ENCODE results near the gene COPG1.

The COPG1 gene

GRCh38 chr3:129315998-129316247, 66.5 kb downstream of the COPG1 start:
- DNase-seq: no peak

GRCh38 chr3:129316248-129317013, 67.0 kb downstream of the COPG1 start:
- DNase-seq: peak; percentile 74

DNA sequence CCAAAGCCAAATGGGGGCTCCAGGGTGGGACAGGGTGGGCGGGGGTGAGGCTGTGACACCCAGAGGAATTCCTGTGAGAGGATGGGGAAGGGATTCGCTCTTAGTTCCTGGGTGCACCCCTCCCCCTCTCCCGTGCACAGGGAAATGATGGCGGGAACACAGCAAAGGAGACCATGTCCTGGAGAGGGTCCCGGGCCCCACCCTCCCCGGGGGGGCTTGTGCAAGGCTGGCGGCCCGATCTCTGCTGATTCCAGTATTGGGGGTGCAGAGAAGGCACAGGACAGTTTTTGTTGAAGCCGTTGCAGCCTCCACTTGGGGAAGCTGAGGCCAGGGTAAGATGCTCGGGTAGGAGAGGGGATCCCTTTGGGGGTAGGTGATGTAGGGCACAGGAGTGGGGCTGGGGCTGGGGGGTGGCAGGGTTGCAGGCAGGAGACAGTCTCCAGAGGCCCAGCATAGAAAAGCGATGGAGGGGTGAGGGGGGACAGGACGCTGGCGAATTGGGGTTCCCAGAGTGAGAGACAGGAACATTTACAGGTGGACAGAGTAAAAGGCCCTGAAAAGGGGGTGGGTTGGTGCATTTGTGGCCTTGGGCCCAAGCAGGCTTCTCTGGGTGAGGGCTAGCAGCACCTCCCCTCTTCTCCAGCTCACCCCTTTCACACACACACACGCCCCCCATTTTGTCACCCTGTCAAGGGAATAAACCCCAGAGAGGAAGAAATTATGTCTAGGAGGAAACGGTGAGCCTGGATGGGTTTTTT, 67.8 kb downstream of the COPG1 start:
- DNase-seq: no peak

- no peak for DNase-seq
Observed at GRCh38 chr3:129317848-129318247, 68.4 kb downstream of the COPG1 start.

- DNase-seq: no peak
Observed at GRCh38 chr3:129318921-129319320, 69.5 kb downstream of the COPG1 start.

DNA sequence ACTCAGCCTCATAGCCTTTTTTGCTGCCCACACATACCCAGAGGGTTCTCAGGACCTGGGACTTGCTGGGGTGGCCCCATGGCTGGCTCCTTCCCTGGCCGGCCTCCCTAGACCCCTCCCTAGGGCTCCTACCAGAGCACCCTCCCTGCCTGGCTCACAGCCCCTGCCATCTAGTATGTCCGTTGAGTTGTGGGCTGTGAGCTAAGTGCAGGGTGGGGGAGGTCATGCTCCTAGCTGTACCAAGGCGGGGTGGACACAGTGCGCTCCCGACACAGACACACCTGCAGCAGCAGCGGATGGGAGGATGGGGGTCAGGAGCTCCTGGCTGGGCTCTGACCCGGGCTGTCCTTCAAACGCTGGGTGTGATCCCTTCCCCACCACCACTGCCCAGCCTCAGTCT, 70.9 kb downstream of the COPG1 start:
- DNase-seq: no peak

GRCh38 chr3:129320825-129321487, 71.5 kb downstream of the COPG1 start:
- DNase-seq: no peak

DNA sequence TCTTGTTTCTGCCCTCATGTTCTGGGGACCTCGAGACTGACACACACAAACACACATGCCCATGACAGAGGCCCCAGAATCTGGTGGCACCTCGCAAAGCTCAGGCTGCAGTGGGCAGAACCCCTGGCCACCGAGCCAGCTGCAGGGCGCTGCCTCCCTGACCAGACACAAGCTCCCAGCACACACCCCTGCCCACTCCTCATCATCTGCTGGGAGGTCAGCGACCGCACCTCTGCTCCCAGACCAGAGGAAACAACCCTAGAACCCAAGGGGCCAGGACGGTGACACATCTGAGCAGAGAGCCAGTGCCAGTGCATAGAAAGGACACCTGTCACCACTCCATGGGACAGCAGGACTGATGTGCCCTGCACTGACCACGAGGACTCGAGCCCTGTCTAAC, 72.5 kb downstream of the COPG1 start:
- DNase-seq: no peak

DNA sequence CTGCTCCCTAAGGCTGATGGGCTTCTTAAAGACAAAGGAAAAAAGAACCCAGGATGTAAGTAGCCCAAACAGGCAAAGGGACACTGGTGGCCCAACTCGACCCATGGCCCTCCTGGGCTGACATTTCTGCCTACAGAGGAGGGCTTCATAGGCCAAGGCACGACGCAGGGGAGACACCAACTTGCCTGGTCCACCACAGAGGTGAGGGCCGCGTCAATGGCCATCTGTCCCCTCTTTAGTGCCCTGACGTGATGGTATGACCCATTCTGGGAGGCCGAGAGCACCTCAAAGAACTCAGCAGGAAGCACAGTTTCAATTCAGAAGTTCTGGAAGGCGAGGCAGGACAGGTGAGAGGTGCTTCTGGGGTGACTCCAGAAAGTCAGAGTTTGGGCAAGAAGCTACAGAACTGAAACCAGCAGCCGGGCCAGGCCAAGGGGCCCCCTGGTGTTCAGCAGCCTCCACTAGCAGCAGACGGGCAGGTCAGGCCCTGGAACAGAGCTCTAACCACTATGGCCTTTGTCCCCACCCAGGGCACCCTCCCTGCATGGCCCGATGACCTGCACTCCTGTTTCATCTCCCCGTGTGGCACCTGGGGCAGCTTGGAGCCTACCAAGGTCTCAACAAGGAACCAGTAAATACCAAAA, 74.4 kb downstream of the COPG1 start:
- no peak for DNase-seq

DNA sequence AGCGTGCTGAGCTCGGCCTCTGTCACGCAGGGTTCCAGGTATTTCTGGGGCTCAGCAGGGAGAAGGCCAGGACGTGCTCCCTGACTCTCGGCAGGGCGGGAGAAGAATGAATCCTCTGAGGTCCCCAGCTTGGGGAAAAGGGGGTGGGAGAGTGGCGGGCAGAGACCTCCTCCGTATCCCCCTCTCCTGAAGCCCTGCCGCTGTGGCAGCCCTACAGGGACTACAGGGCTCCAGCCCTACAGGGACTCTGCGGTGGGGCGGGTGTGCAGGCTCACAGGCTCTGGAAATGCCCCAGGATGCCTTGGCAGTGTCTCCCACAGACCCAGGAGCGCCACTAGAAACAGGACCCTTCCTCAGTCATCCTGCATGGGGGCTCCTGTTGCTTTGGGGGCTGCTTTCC, 75.4 kb downstream of the COPG1 start:
- no peak for DNase-seq

GRCh38 chr3:129325383-129325782, 76.0 kb downstream of the COPG1 start:
- no peak for DNase-seq

DNA sequence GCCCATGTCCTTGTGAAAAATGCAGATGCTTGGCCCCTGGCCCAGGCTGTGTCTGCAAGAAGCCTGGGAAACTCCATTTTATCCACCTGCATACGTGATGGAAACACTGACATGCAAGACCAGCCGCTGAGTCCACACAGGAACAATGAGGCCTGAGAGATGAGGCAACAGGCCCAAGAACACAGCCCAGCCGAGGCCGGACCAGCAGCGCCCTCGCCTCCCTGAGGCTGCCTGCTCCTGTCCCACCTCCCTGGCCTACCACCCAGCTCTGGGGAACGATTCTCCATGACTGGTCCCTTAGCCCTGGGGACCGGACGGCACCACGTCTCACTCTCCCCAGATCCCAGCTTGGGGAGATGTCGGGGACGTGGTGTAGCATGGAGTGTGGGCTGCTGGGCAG, 76.7 kb downstream of the COPG1 start:
- no peak for DNase-seq

- DNase-seq: no peak
Observed at GRCh38 chr3:129326595-129326994, 77.2 kb downstream of the COPG1 start.
